K562 (cell line): ENCODE measurements around the gene PRKCG. TPM values are rescaled to one million over a fixed set of nuclear protein-coding genes. Genes with fewer than 3 reads are reported as not detected.

Source experiments
- ATAC-seq: fragments of 200-7000 bp; cut with Tn5 transposase; 3 replicates; pipeline ENCODE4 v1.9.1; 2020; ENCODE audit warnings: moderate library complexity
- BruUV-seq: library from RNA; stranded (reverse); fragments of 400-500 nt; replicated peaks from 2 replicates; lab custom pipeline; 2021; lab: Mats Ljungman, UMichigan
- CTCF ChIA-PET: fragments of 300-600 bp; formaldehyde crosslinking; extraction: SDS; loops from one replicate; lab custom pipeline; 2021; ENCODE audit warnings: low intra/inter-chr PET ratio; lab: Yijun Ruan, JAX
- POLR2A ChIA-PET: fragments of 300-600, 350-650 bp; sonication (Branson Sonifier 250); formaldehyde crosslinking; extraction: SDS; loops from one replicate; lab custom pipeline; 2021; ENCODE audit warnings: antibody characterized with exemption, inconsistent platforms; lab: Yijun Ruan, JAX
- DNase-seq, 4 experiments: peaks; one replicate each; pipeline versions ENCODE4 v3.0.0 to v3.0.0-alpha.2; 2011 to 2018; ENCODE audit warnings: low spot score in 3 of 4, mixed read lengths in 3 of 4; ENCODE audit errors: extremely low read depth in 1 of 4
- FAIRE-seq: peaks from 2 replicates; lab custom pipeline; 2011; peaks lifted over from hg19 to GRCh38; lab: Jason Lieb, UNC
- H2AFZ ChIP-seq: 2 replicates; pipeline ENCODE4 v1.6.0; 2011; ENCODE audit warnings: low read depth, low read length, control low read depth, inconsistent platforms
- H3K27ac ChIP-seq: fragments of 200-600 bp; 3 replicates; pipeline ENCODE4 v1.8.0; 2011; ENCODE audit warnings: low read depth, mild to moderate bottlenecking, control low read depth, inconsistent platforms, low read length, moderate library complexity, mixed read lengths; ENCODE audit errors: extremely low read depth
- H3K27me3 ChIP-seq, 2 experiments: fragments of 300-600 bp in 1 of 2; 2 replicates in 1 of 2; 3 replicates in 1 of 2; pipeline versions ENCODE4 v1.6.0 to v1.8.0; 2011; ENCODE audit warnings: inconsistent platforms in 2 of 2, low read length in 2 of 2, mild to moderate bottlenecking in 1 of 2, mixed read lengths in 1 of 2, moderate library complexity in 1 of 2; ENCODE audit not compliant: control insufficient read depth in 2 of 2, insufficient read depth in 2 of 2
- H3K36me3 ChIP-seq: fragments of 300-600 bp; 3 replicates; pipeline ENCODE4 v1.8.0; 2011; ENCODE audit warnings: mild to moderate bottlenecking, low read length, inconsistent platforms; ENCODE audit not compliant: control insufficient read depth, insufficient read depth
- H3K4me1 ChIP-seq, 2 experiments: fragments of 200-600 bp in 1 of 2; replicated peaks in 1 of 2; 2 replicates in 1 of 2; 3 replicates in 1 of 2; pipeline versions ENCODE4 v1.5.1 to v1.8.0; 2011; ENCODE audit warnings: inconsistent platforms in 2 of 2, low read length in 2 of 2, mild to moderate bottlenecking in 1 of 2, mixed read lengths in 1 of 2, moderate library complexity in 1 of 2; ENCODE audit not compliant: control insufficient read depth in 2 of 2, insufficient read depth in 2 of 2
- H3K4me2 ChIP-seq: 2 replicates; pipeline ENCODE4 v1.6.1; 2011; ENCODE audit warnings: low read length, control low read depth, inconsistent platforms, mixed read lengths; ENCODE audit not compliant: insufficient read depth
- H3K4me3 ChIP-seq: fragments of 200-600 bp; sonication (generic), shearing (Covaris generic); 2 replicates; pipeline ENCODE4 v1.5.1; 2016; ENCODE audit warnings: control low read depth, inconsistent platforms
- H3K79me2 ChIP-seq: fragments of 200-600 bp; 3 replicates; pipeline ENCODE4 v1.8.0; 2011; ENCODE audit warnings: low read length, inconsistent platforms; ENCODE audit not compliant: control insufficient read depth, insufficient read depth
- H3K9ac ChIP-seq, 2 experiments: 2 replicates each; pipeline versions ENCODE4 v1.6.0 to v1.6.1; 2011; ENCODE audit warnings: low read depth in 2 of 2, low read length in 2 of 2, control low read depth in 1 of 2, inconsistent platforms in 1 of 2, mild to moderate bottlenecking in 1 of 2, mixed read lengths in 1 of 2; ENCODE audit not compliant: insufficient read depth in 1 of 2
- H3K9me1 ChIP-seq: one replicate; pipeline ENCODE4 v1.6.0; 2011; ENCODE audit warnings: inconsistent platforms, mild to moderate bottlenecking, low read length, moderate library complexity; ENCODE audit not compliant: control insufficient read depth, insufficient read depth
- H3K9me3 ChIP-seq: replicated peaks from 2 replicates; pipeline ENCODE4 v1.5.1; 2011; ENCODE audit warnings: low read depth, low read length, inconsistent platforms; ENCODE audit not compliant: control insufficient read depth, insufficient read depth
- H4K20me1 ChIP-seq: replicated peaks from 2 replicates; pipeline ENCODE4 v1.6.1; 2011; ENCODE audit warnings: low read length, inconsistent platforms, mixed read lengths; ENCODE audit not compliant: control insufficient read depth, insufficient read depth
- EGR1 ChIP-seq: fragments of 450-650 bp; conservative IDR thresholded peaks from 2 replicates; pipeline ENCODE4 v1.6.1; 2017; ENCODE audit warnings: mild to moderate bottlenecking
- MBD1 ChIP-seq: fragments of 250-450 bp; sonication (Bioruptor Pico); IDR thresholded peaks from 2 replicates; pipeline ENCODE4 v1.8.0; 2022; ENCODE audit warnings: inconsistent platforms
- TRIM24 ChIP-seq, 2 experiments: fragments of 450-650 bp; IDR thresholded peaks; 2 replicates each; pipeline ENCODE4 v1.6.1; 2016
- ZNF239 ChIP-seq: fragments of 250-450 bp; sonication (Bioruptor Pico); IDR thresholded peaks from 2 replicates; pipeline ENCODE4 v1.4.0; 2020; ENCODE audit warnings: mild to moderate bottlenecking
- WGBS: fragments of 100-300 bp; shearing (Covaris generic); methylation state at CpG from one replicate; pipeline ENCODE4 v1.1.6; 2016; ENCODE audit warnings: low coverage, mixed read lengths; ENCODE audit not compliant: insufficient coverage; ENCODE audit errors: missing lambda C conversion rate; 5-methylcytosine and 5-hydroxymethylcytosine counted together
- in situ Hi-C: fragments of 300-500 bp; cut with MboI; formaldehyde crosslinking; loops from 4 replicates; pipeline ENCODE4 v1.15.0; 2018; ENCODE audit warnings: inconsistent platforms, mixed read lengths
- intact Hi-C: fragments of 100-400 bp; cut with micrococcal nuclease; formaldehyde crosslinking; loops from 2 replicates; pipeline ENCODE4 v1.14.2; 2022
- polyA plus RNA-seq, 8 experiments: library from polyadenylated mRNA; depleted of rRNA in 4 of 8; stranded (reverse) in 5 of 8; unstranded in 3 of 8; fragments of >200 nt; fragmentation: Nextera tagmentation in 2 of 8; fragmentation: Illumina TruSeq in 1 of 8; extraction: Ambion mirVana in 2 of 8; extraction: Trizol in 1 of 8; gene quantifications; 2 replicates each; pipeline versions ENCODE4 v1.2.1 to v1.2.3, GENCODE V29; 2011 to 2014; ENCODE audit warnings: inconsistent platforms in 1 of 8, missing spikeins in 1 of 8
- total RNA-seq, 7 experiments: library from RNA; depleted of rRNA in 6 of 7; stranded (reverse); fragments of >200 nt in 6 of 7; fragmentation: Illumina TruSeq in 2 of 7; extraction: Trizol in 2 of 7; gene quantifications; 2 replicates each; pipeline versions ENCODE4 v1.2.1 to v1.2.3, GENCODE V29; 2011 to 2021; ENCODE audit warnings: low replicate concordance in 1 of 7
- TF ChIP-seq, protein P1 (sequence below): fragments of 250-450 bp; sonication (Bioruptor Pico); IDR thresholded peaks from 2 replicates; pipeline ENCODE4 v1.8.0; 2022; ENCODE audit warnings: moderate library complexity, mild to moderate bottlenecking, inconsistent platforms
- TF ChIP-seq, protein P2 (sequence below): fragments of 250-450 bp; sonication (Bioruptor Pico); IDR thresholded peaks from 2 replicates; pipeline ENCODE4 v1.4.0; 2020; ENCODE audit warnings: mild to moderate bottlenecking

PRKCG gene
- total and polyA plus RNA-seq, 9 of the 15 experiments (the other 6 are each of a cell fraction or from before 2014, with no cell fraction given) = not detected

DNA sequence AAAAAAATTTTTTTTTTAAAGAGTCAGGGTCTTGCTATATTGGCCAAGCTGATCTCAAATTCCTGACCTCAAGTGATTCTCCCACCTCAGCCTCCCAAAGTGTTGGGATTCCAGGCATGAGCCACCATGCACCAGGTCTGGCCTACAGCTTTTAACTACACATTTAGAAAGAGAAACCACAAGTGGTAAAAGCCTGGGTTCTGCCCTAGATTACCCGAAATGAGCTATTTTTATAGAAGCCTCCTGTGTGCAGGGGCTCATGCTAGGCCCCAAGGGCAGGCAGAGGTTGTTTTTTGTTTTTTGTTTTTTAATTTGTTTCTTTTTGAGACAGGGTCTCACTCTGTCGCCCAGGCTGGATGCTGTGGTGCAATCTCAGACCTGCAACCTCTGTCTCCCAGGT is 28.3 kb upstream of the PRKCG start:
- Histone ChIP-seq H4K20me1 (no peaks in the 10 kb centered on the region), H3K36me3 (no peaks in the 10 kb centered on the region), H3K9me1 (no peaks in the 10 kb centered on the region), H3K27me3 (peaks cover 5 to 13% of the 10 kb centered on the region in 2 experiments; a peak in 4 of 5 replicates), H3K4me3 (no peak overlapping the region), H3K79me2 (no peaks in the 10 kb centered on the region), H3K27ac (no peak overlapping the region)
- no peak for FAIRE-seq
- CTCF ChIA-PET = no interaction called here
- intact Hi-C loops = loop anchor here (10.0 kb wide), 1 partner anchor 61 kb away; no protein-coding TSS in a partner anchor
- TF ChIP-seq ZNF239 (CRISPR knock-in tag) (no peak), MBD1 (CRISPR knock-in tag) (no peak), EGR1 (no peak), TRIM24 (IDR thresholded peaks at IDR 0.05) (no peak)
- TF ChIP-seq, protein P1, sequence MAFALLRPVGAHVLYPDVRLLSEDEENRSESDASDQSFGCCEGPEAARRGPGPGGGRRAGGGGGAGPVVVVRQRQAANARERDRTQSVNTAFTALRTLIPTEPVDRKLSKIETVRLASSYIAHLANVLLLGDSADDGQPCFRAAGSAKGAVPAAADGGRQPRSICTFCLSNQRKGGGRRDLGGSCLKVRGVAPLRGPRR (CRISPR knock-in tag) = no peak
- TF ChIP-seq, protein P2, sequence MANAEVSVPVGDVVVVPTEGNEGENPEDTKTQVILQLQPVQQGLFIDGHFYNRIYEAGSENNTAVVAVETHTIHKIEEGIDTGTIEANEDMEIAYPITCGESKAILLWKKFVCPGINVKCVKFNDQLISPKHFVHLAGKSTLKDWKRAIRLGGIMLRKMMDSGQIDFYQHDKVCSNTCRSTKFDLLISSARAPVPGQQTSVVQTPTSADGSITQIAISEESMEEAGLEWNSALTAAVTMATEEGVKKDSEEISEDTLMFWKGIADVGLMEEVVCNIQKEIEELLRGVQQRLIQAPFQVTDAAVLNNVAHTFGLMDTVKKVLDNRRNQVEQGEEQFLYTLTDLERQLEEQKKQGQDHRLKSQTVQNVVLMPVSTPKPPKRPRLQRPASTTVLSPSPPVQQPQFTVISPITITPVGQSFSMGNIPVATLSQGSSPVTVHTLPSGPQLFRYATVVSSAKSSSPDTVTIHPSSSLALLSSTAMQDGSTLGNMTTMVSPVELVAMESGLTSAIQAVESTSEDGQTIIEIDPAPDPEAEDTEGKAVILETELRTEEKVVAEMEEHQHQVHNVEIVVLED (CRISPR knock-in tag) = no peak
- TF ChIP-seq, all 486 proteins: peak for 0
- H3K9me3 ChIP-seq = no peaks in the 10 kb centered on the region
- ATAC-seq (no peak), DNase-seq (no peak)
- WGBS = 12% methylated on average over 2 of the region's 2 CpGs
- BruUV-seq = no TSS peak
- no peak overlapping the region for H2AFZ ChIP-seq
- no peaks in the 10 kb centered on the region for H3K4me1 ChIP-seq
- no peak overlapping the region for H3K4me2 ChIP-seq
- POLR2A ChIA-PET = no interaction called here
- in situ Hi-C loops = no loop called here
- no peak overlapping the region for H3K9ac ChIP-seq
